ENCODE measurements around the gene PCGF3.

Gene PCGF3

GRCh38 chr4:712916-713632 lies 7.4 kb downstream of the PCGF3 start:
- Mint-ChIP-seq H3K27me3 (no peaks in the 10 kb centered on the region), H3K4me3 (no peak overlapping the region), H3K4me1 (ENCODE audit: low read depth) (peaks cover 30% of the 10 kb centered on the region), H3K36me3 (ENCODE audit: low read depth) (peaks cover 9% of the 10 kb centered on the region), H3K27ac (no peak overlapping the region), H3K9me3 (no peaks in the 10 kb centered on the region)
- DNase-seq: no peak

GRCh38 chr4:714087-714486 lies 8.5 kb downstream of the PCGF3 start:
- peaks cover 24% of the 10 kb centered on the region for H3K4me1 Mint-ChIP-seq (ENCODE audit: low read depth)
- H3K27me3 Mint-ChIP-seq: no peaks in the 10 kb centered on the region
- H3K4me3 Mint-ChIP-seq: no peak overlapping the region
- H3K27ac Mint-ChIP-seq: no peak overlapping the region
- H3K36me3 Mint-ChIP-seq (ENCODE audit: low read depth): peaks cover 9% of the 10 kb centered on the region
- DNase-seq: no peak
- H3K9me3 Mint-ChIP-seq: no peaks in the 10 kb centered on the region

GRCh38 chr4:717601-718320 lies 12.1 kb downstream of the PCGF3 start:
- Mint-ChIP-seq H3K36me3 (ENCODE audit: low read depth) (peaks cover 30% of the 10 kb centered on the region), H3K4me3 (no peak overlapping the region), H3K4me1 (ENCODE audit: low read depth) (peaks cover 10% of the 10 kb centered on the region), H3K27ac (peak overlapping the region; percentile 24), H3K27me3 (no peaks in the 10 kb centered on the region), H3K9me3 (no peaks in the 10 kb centered on the region)
- no peak for DNase-seq

- DNase-seq: no peak
- Mint-ChIP-seq H3K27me3 (no peaks in the 10 kb centered on the region), H3K4me1 (ENCODE audit: low read depth) (peaks cover 10% of the 10 kb centered on the region), H3K27ac (no peak overlapping the region), H3K4me3 (no peak overlapping the region), H3K36me3 (ENCODE audit: low read depth) (peaks cover 37% of the 10 kb centered on the region), H3K9me3 (no peaks in the 10 kb centered on the region)
Observed at GRCh38 chr4:718460-718859, 12.8 kb downstream of the PCGF3 start.

GRCh38 chr4:720111-720860 lies 14.7 kb downstream of the PCGF3 start:
- Mint-ChIP-seq H3K4me1 (ENCODE audit: low read depth) (peaks cover 11% of the 10 kb centered on the region), H3K9me3 (no peaks in the 10 kb centered on the region), H3K27ac (no peak overlapping the region), H3K27me3 (no peaks in the 10 kb centered on the region), H3K4me3 (no peak overlapping the region), H3K36me3 (ENCODE audit: low read depth) (peaks cover 43% of the 10 kb centered on the region)
- DNase-seq: no peak

GRCh38 chr4:721261-722168 lies 15.9 kb downstream of the PCGF3 start:
- Mint-ChIP-seq H3K36me3 (ENCODE audit: low read depth) (peaks cover 45% of the 10 kb centered on the region), H3K4me1 (ENCODE audit: low read depth) (peaks cover 15% of the 10 kb centered on the region), H3K4me3 (no peak overlapping the region), H3K27ac (no peak overlapping the region), H3K9me3 (no peaks in the 10 kb centered on the region), H3K27me3 (no peaks in the 10 kb centered on the region)
- DNase-seq: no peak

- DNase-seq: no peak
- no peaks in the 10 kb centered on the region for H3K9me3 Mint-ChIP-seq
- peaks cover 45% of the 10 kb centered on the region for H3K36me3 Mint-ChIP-seq (ENCODE audit: low read depth)
- no peaks in the 10 kb centered on the region for H3K27me3 Mint-ChIP-seq
- H3K4me1 Mint-ChIP-seq (ENCODE audit: low read depth): peaks cover 18% of the 10 kb centered on the region
- H3K4me3 Mint-ChIP-seq: no peak overlapping the region
- H3K27ac Mint-ChIP-seq: no peak overlapping the region
Observed at GRCh38 chr4:722169-722725, 16.6 kb downstream of the PCGF3 start.

GRCh38 chr4:722851-723360 lies 17.3 kb downstream of the PCGF3 start:
- no peak overlapping the region for H3K4me3 Mint-ChIP-seq
- peaks cover 23% of the 10 kb centered on the region for H3K4me1 Mint-ChIP-seq (ENCODE audit: low read depth)
- H3K9me3 Mint-ChIP-seq: no peaks in the 10 kb centered on the region
- H3K27me3 Mint-ChIP-seq: no peaks in the 10 kb centered on the region
- peaks cover 45% of the 10 kb centered on the region for H3K36me3 Mint-ChIP-seq (ENCODE audit: low read depth)
- no peak for DNase-seq
- no peak overlapping the region for H3K27ac Mint-ChIP-seq

GRCh38 chr4:723751-724530 lies 18.3 kb downstream of the PCGF3 start:
- Mint-ChIP-seq H3K27me3 (no peaks in the 10 kb centered on the region), H3K4me3 (no peak overlapping the region), H3K36me3 (ENCODE audit: low read depth) (peaks cover 45% of the 10 kb centered on the region), H3K9me3 (no peaks in the 10 kb centered on the region), H3K27ac (no peak overlapping the region), H3K4me1 (ENCODE audit: low read depth) (peaks cover 23% of the 10 kb centered on the region)
- no peak for DNase-seq

- Mint-ChIP-seq H3K27ac (no peak overlapping the region), H3K4me1 (ENCODE audit: low read depth) (peaks cover 23% of the 10 kb centered on the region), H3K36me3 (ENCODE audit: low read depth) (peaks cover 39% of the 10 kb centered on the region), H3K27me3 (no peaks in the 10 kb centered on the region), H3K9me3 (no peaks in the 10 kb centered on the region), H3K4me3 (no peak overlapping the region)
- DNase-seq: no peak
Observed at GRCh38 chr4:725391-726234, 20.0 kb downstream of the PCGF3 start.

- no peaks in the 10 kb centered on the region for H3K27me3 Mint-ChIP-seq
- H3K27ac Mint-ChIP-seq: peak overlapping the region; percentile 68
- DNase-seq: no peak
- peaks cover 38% of the 10 kb centered on the region for H3K36me3 Mint-ChIP-seq (ENCODE audit: low read depth)
- H3K9me3 Mint-ChIP-seq: no peaks in the 10 kb centered on the region
- H3K4me3 Mint-ChIP-seq: no peak overlapping the region
- peaks cover 23% of the 10 kb centered on the region for H3K4me1 Mint-ChIP-seq (ENCODE audit: low read depth)
Observed at GRCh38 chr4:726235-726787, 20.7 kb downstream of the PCGF3 start.

- Mint-ChIP-seq H3K27ac (no peak overlapping the region), H3K4me1 (ENCODE audit: low read depth) (peaks cover 23% of the 10 kb centered on the region)
Observed at GRCh38 chr4:726838-727237, 21.2 kb downstream of the PCGF3 start.

More at GRCh38 chr4:726838-727237, 21.2 kb downstream of the PCGF3 start:
- Mint-ChIP-seq H3K27me3 (no peaks in the 10 kb centered on the region), H3K4me3 (no peak overlapping the region), H3K9me3 (no peaks in the 10 kb centered on the region), H3K36me3 (ENCODE audit: low read depth) (peaks cover 33% of the 10 kb centered on the region)
- DNase-seq: no peak

All from activated T-cell treated with anti-CD3 and anti-CD28 coated beads, Interleukin-2, amount 50 U/mL, for 24 hours (primary cell).